Liver (tissue), 9 donors: ENCODE results near the gene CYP2W1. TPM values are rescaled to one million over a fixed set of nuclear protein-coding genes. Genes with fewer than 3 reads are reported as not detected.

Experiments used
- DNase-seq: peaks from one replicate; pipeline ENCODE4 v3.0.0-alpha.2; 2017; ENCODE audit warnings: low spot score
- H3K27ac ChIP-seq, 2 donors: one replicate each; pipeline ENCODE4 v1.7.0; 2013; ENCODE audit warnings: inconsistent platforms in 2 of 2, low read length in 2 of 2, control low read depth in 1 of 2, low read depth in 1 of 2, mild to moderate bottlenecking in 1 of 2
- H3K27me3 ChIP-seq, 4 donors: one replicate each; pipeline versions ENCODE4 v1.6.1 to v1.7.0; 2013; ENCODE audit warnings: low read length in 3 of 4, inconsistent platforms in 1 of 4, mild to moderate bottlenecking in 1 of 4, moderate library complexity in 1 of 4; ENCODE audit not compliant: control insufficient read depth in 4 of 4, insufficient read depth in 4 of 4
- H3K36me3 ChIP-seq, 4 donors: one replicate each; pipeline versions ENCODE4 v1.6.1 to v1.7.0; 2013; ENCODE audit warnings: low read length in 3 of 4, mild to moderate bottlenecking in 3 of 4, low read depth in 1 of 4, moderate library complexity in 1 of 4; ENCODE audit not compliant: control insufficient read depth in 4 of 4, insufficient read depth in 3 of 4
- H3K4me1 ChIP-seq, 4 donors: one replicate each; pipeline versions ENCODE4 v1.6.1 to v1.7.0; 2013; ENCODE audit warnings: low read length in 3 of 4, mild to moderate bottlenecking in 3 of 4, moderate library complexity in 1 of 4; ENCODE audit not compliant: control insufficient read depth in 4 of 4, insufficient read depth in 4 of 4
- H3K4me3 ChIP-seq, 3 donors: one replicate each; pipeline versions ENCODE4 v1.6.1 to v1.7.0; 2013; ENCODE audit warnings: low read length in 3 of 3, control low read depth in 1 of 3, low read depth in 1 of 3, mild to moderate bottlenecking in 1 of 3
- H3K9ac ChIP-seq, 2 donors: one replicate each; pipeline ENCODE4 v1.7.0; 2013; ENCODE audit warnings: low read length in 2 of 2, mild to moderate bottlenecking in 2 of 2, moderate library complexity in 2 of 2, control low read depth in 1 of 2, low read depth in 1 of 2
- H3K9me3 ChIP-seq, 4 donors: one replicate each; pipeline versions ENCODE4 v1.6.1 to v1.7.0; 2013; ENCODE audit warnings: low read length in 3 of 4; ENCODE audit not compliant: control insufficient read depth in 4 of 4
- CTCF ChIP-seq: fragments of 150-350 bp; IDR thresholded peaks from 2 replicates; pipeline ENCODE4 v1.5.1; 2017; ENCODE audit warnings: improper control_type of control experiment, low read depth, low read length; ENCODE audit not compliant: missing input control
- EGR1 ChIP-seq, 2 donors: IDR thresholded peaks; 2 replicates each; pipeline ENCODE4 v1.6.1; 2016 to 2018; ENCODE audit warnings: antibody characterized with exemption in 2 of 2, low read depth in 2 of 2
- FOXA1 ChIP-seq: IDR thresholded peaks from 2 replicates; pipeline ENCODE4 v1.6.1; 2016; ENCODE audit warnings: antibody characterized with exemption
- FOXA2 ChIP-seq: IDR thresholded peaks from 2 replicates; pipeline ENCODE4 v1.6.1; 2016; ENCODE audit warnings: antibody characterized with exemption
- HNF4A ChIP-seq, 2 donors: conservative IDR thresholded peaks; 2 replicates each; pipeline ENCODE4 v1.6.1; 2016; ENCODE audit warnings: antibody characterized with exemption in 2 of 2, mild to moderate bottlenecking in 2 of 2
- HNF4G ChIP-seq: IDR thresholded peaks from 2 replicates; pipeline ENCODE4 v1.6.1; 2016; ENCODE audit warnings: antibody characterized with exemption
- JUND ChIP-seq, 2 donors: IDR thresholded peaks; 2 replicates each; pipeline ENCODE4 v1.6.1; 2016; ENCODE audit warnings: antibody characterized with exemption in 2 of 2
- MAX ChIP-seq: IDR thresholded peaks from 2 replicates; pipeline ENCODE4 v1.6.1; 2016; ENCODE audit warnings: antibody characterized with exemption
- NR2F2 ChIP-seq: IDR thresholded peaks from 2 replicates; pipeline ENCODE4 v1.6.1; 2016; ENCODE audit warnings: antibody characterized with exemption
- RAD21 ChIP-seq, 2 donors: IDR thresholded peaks; 2 replicates each; pipeline ENCODE4 v1.6.1; 2016; ENCODE audit warnings: antibody characterized with exemption in 2 of 2, mild to moderate bottlenecking in 2 of 2
- REST ChIP-seq: IDR thresholded peaks from 2 replicates; pipeline ENCODE4 v1.6.1; 2016; ENCODE audit warnings: antibody characterized with exemption, mild to moderate bottlenecking
- RXRA ChIP-seq, 2 donors: IDR thresholded peaks; 2 replicates each; pipeline ENCODE4 v1.6.1; 2017 to 2018; ENCODE audit warnings: antibody characterized with exemption in 2 of 2, mild to moderate bottlenecking in 1 of 2
- SP1 ChIP-seq: IDR thresholded peaks from 2 replicates; pipeline ENCODE4 v1.6.1; 2018; ENCODE audit warnings: antibody characterized with exemption, mild to moderate bottlenecking
- TAF1 ChIP-seq: conservative IDR thresholded peaks from 2 replicates; pipeline ENCODE4 v1.6.1; 2016; ENCODE audit warnings: antibody characterized with exemption, mild to moderate bottlenecking
- YY1 ChIP-seq: IDR thresholded peaks from 2 replicates; pipeline ENCODE4 v1.6.1; 2016; ENCODE audit warnings: antibody characterized with exemption, mild to moderate bottlenecking
- ZBTB33 ChIP-seq: IDR thresholded peaks from 2 replicates; pipeline ENCODE4 v1.6.1; 2016; ENCODE audit warnings: antibody characterized with exemption
- WGBS: extraction: QIAGEN DNeasy Blood & Tissue Kit; methylation state at CpG from one replicate; pipeline ENCODE4 v1.1.7; 2013; 5-methylcytosine and 5-hydroxymethylcytosine counted together
- polyA plus RNA-seq, 2 donors: library from polyadenylated mRNA; stranded (reverse) in 1 of 2; unstranded in 1 of 2; fragments of 200-250 nt in 1 of 2; fragments of >200 nt in 1 of 2; fragmentation: Nextera tagmentation in 1 of 2; extraction: Ambion mirVana in 1 of 2; gene quantifications; one replicate each; pipeline versions ENCODE4 v1.2.1 to v1.2.3, GENCODE V29; 2013 to 2015
- total RNA-seq, 2 donors: library from RNA; depleted of rRNA; stranded (reverse); fragments of >200 nt; gene quantifications; one replicate each; pipeline ENCODE4 v1.2.3, GENCODE V29; 2014
- donor health status: healthy.
- donor health status: healthy.
- donor health status: healthy.
- donor health status: healthy.
- donor health status: healthy.

The CYP2W1 gene
- total and polyA plus RNA-seq, 4 donors = 0.28 TPM; not detected in 3

- no peaks in the 10 kb centered on the region for H3K9me3 ChIP-seq
- no peak overlapping the region for H3K4me3 ChIP-seq
- H3K4me1 ChIP-seq = peaks cover 0 to 9% (median 6%) of the 10 kb centered on the region in 4 donors
- 97% methylated on average over 28 of the region's 33 CpGs for WGBS
- DNase-seq = no peak
- no peak overlapping the region for H3K27ac ChIP-seq
- TF ChIP-seq NR2F2 = no peak
- TF ChIP-seq TAF1 = no peak
- TF ChIP-seq HNF4G = no peak
- no peak for TF ChIP-seq RAD21 (IDR thresholded peaks at IDR 0.05)
- no peak for TF ChIP-seq JUND (IDR thresholded peaks at IDR 0.05)
- TF ChIP-seq EGR1 (IDR thresholded peaks at IDR 0.05; ENCODE audit: low read depth in 2 of 2) = no peak
- TF ChIP-seq CTCF = no peak
- no peak for TF ChIP-seq FOXA1
- TF ChIP-seq YY1 = no peak
- TF ChIP-seq FOXA2 = no peak
- no peak for TF ChIP-seq ZBTB33
- TF ChIP-seq RXRA (IDR thresholded peaks at IDR 0.05) = no peak
- no peak for TF ChIP-seq SP1
- TF ChIP-seq MAX = no peak
- TF ChIP-seq REST = no peak
- TF ChIP-seq HNF4A (conservative IDR thresholded peaks at IDR 0.05) = no peak
- H3K27me3 ChIP-seq = no peaks in the 10 kb centered on the region
- no peak overlapping the region for H3K9ac ChIP-seq
- H3K36me3 ChIP-seq = no peaks in the 10 kb centered on the region
Observed at GRCh38 chr7:1031716-1032455, 48.9 kb downstream of the CYP2W1 start.
